Spinal cord (tissue), 4 donors: ENCODE measurements around the gene EFEMP2. TPM values are rescaled to one million over a fixed set of nuclear protein-coding genes. Genes with fewer than 3 reads are reported as not detected.

Source experiments
- polyA plus RNA-seq, 2 donors: library from polyadenylated mRNA; unstranded; fragments of 120-200 nt; gene quantifications; one replicate each; pipeline ENCODE4 v1.2.1, GENCODE V29; 2013; ENCODE audit not compliant: insufficient read length in 2 of 2
- total RNA-seq, 2 donors: library from RNA; depleted of rRNA in 1 of 2; stranded (reverse); fragments of 120-200 nt in 1 of 2; fragments of >200 nt in 1 of 2; gene quantifications; one replicate each; pipeline versions ENCODE4 v1.2.3 to v1.2.4, GENCODE V29; 2013 to 2014

EFEMP2 gene
- total and polyA plus RNA-seq, 4 donors = 21.2 to 94.1 (median 79.1) TPM

Other genes starting within 250 kb of the EFEMP2 start
- 10 to 100 TPM; 10.6 to 34.2 TPM for gene SIPA1, start 234.7 kb downstream of the EFEMP2 start, total RNA-seq
- gene SIPA1, start 234.7 kb downstream of the EFEMP2 start, polyA plus RNA-seq = 10 to 100 TPM; 35.4 to 43.6 TPM
- gene RELA, start 209.9 kb downstream of the EFEMP2 start, total RNA-seq = 10 to 100 TPM; 14.5 to 29.4 TPM
- gene RELA, start 209.9 kb downstream of the EFEMP2 start, polyA plus RNA-seq = 10 to 100 TPM; 53.9 to 57.7 TPM
- gene KAT5, start 160.5 kb downstream of the EFEMP2 start, total RNA-seq = 10 to 100 TPM; 41.5 to 74.5 TPM
- gene KAT5, start 160.5 kb downstream of the EFEMP2 start, polyA plus RNA-seq = 10 to 100 TPM; 80.3 to 81.2 TPM
- 10 to 100 TPM; 11.8 to 52.6 TPM for gene RNASEH2C, start 152.0 kb downstream of the EFEMP2 start, total RNA-seq
- gene RNASEH2C, start 152.0 kb downstream of the EFEMP2 start, polyA plus RNA-seq = 10 to 100 TPM; 48.0 to 56.5 TPM
- 1 to 10 TPM; 5.0 to 6.4 TPM for gene AP5B1, start 91.8 kb downstream of the EFEMP2 start, total RNA-seq
- 1 to 10 TPM; 6.9 to 9.3 TPM for gene AP5B1, start 91.8 kb downstream of the EFEMP2 start, polyA plus RNA-seq
- gene OVOL1, start 85.7 kb downstream of the EFEMP2 start, total RNA-seq = not detected
- gene OVOL1, start 85.7 kb downstream of the EFEMP2 start, polyA plus RNA-seq = under 1 TPM in 1 of 2 donors, not detected in 1; 0.09 TPM
- 1 to 10 TPM; 3.3 to 4.0 TPM for gene SNX32, start 38.8 kb downstream of the EFEMP2 start, total RNA-seq
- gene SNX32, start 38.8 kb downstream of the EFEMP2 start, polyA plus RNA-seq = 10 to 100 TPM in 1 of 2 donors, 1 to 10 TPM in 1; 9.7 to 22.1 TPM
- gene CFL1, start 14.6 kb downstream of the EFEMP2 start, total RNA-seq = 100 to 1,000 TPM; 472 to 682 TPM
- 1,000 to 10,000 TPM; 1,362 to 1,371 TPM for gene CFL1, start 14.6 kb downstream of the EFEMP2 start, polyA plus RNA-seq
- 10 to 100 TPM; 24.9 to 49.7 TPM for gene MUS81, start 12.4 kb downstream of the EFEMP2 start, total RNA-seq
- gene MUS81, start 12.4 kb downstream of the EFEMP2 start, polyA plus RNA-seq = 10 to 100 TPM; 57.4 to 62.0 TPM
- under 1 TPM; 0.20 to 0.39 TPM for gene CTSW, start 7.0 kb upstream of the EFEMP2 start, total RNA-seq
- gene CTSW, start 7.0 kb upstream of the EFEMP2 start, polyA plus RNA-seq = under 1 TPM; 0.51 to 0.96 TPM
- 100 to 1,000 TPM in 1 of 2 donors, 10 to 100 TPM in 1; 79.4 to 139 TPM for gene FIBP, start 15.7 kb upstream of the EFEMP2 start, total RNA-seq
- 100 to 1,000 TPM; 144 to 158 TPM for gene FIBP, start 15.7 kb upstream of the EFEMP2 start, polyA plus RNA-seq
- gene CCDC85B, start 17.9 kb upstream of the EFEMP2 start, total RNA-seq = 10 to 100 TPM; 15.7 to 23.5 TPM
- 10 to 100 TPM; 50.2 to 53.9 TPM for gene CCDC85B, start 17.9 kb upstream of the EFEMP2 start, polyA plus RNA-seq
- under 1 TPM in 1 of 2 donors, not detected in 1; 0.20 TPM for gene FOSL1, start 27.6 kb upstream of the EFEMP2 start, total RNA-seq
- gene FOSL1, start 27.6 kb upstream of the EFEMP2 start, polyA plus RNA-seq = under 1 TPM; 0.36 to 0.41 TPM
- 10 to 100 TPM; 13.9 to 20.4 TPM for gene C11orf68, start 46.3 kb upstream of the EFEMP2 start, total RNA-seq
- 10 to 100 TPM; 62.3 to 66.2 TPM for gene C11orf68, start 46.3 kb upstream of the EFEMP2 start, polyA plus RNA-seq
- gene DRAP1, start 46.6 kb upstream of the EFEMP2 start, total RNA-seq = 100 to 1,000 TPM in 1 of 2 donors, 10 to 100 TPM in 1; 46.4 to 127 TPM
- gene DRAP1, start 46.6 kb upstream of the EFEMP2 start, polyA plus RNA-seq = 100 to 1,000 TPM; 178 to 183 TPM
- gene TSGA10IP, start 72.7 kb upstream of the EFEMP2 start, total RNA-seq = under 1 TPM in 1 of 2 donors, not detected in 1; 0.39 TPM
- under 1 TPM; 0.60 to 0.68 TPM for gene TSGA10IP, start 72.7 kb upstream of the EFEMP2 start, polyA plus RNA-seq
- 10 to 100 TPM; 29.2 to 43.3 TPM for gene SART1, start 88.9 kb upstream of the EFEMP2 start, total RNA-seq
- 10 to 100 TPM; 60.6 to 68.2 TPM for gene SART1, start 88.9 kb upstream of the EFEMP2 start, polyA plus RNA-seq
- 10 to 100 TPM; 18.4 to 33.7 TPM for gene EIF1AD, start 129.4 kb upstream of the EFEMP2 start, total RNA-seq
- 10 to 100 TPM; 24.6 to 33.7 TPM for gene EIF1AD, start 129.4 kb upstream of the EFEMP2 start, polyA plus RNA-seq
- gene BANF1, start 129.7 kb upstream of the EFEMP2 start, total RNA-seq = 10 to 100 TPM; 14.3 to 45.2 TPM
- 100 to 1,000 TPM; 264 to 280 TPM for gene BANF1, start 129.7 kb upstream of the EFEMP2 start, polyA plus RNA-seq
- under 1 TPM in 1 of 2 donors, not detected in 1; 0.17 TPM for gene CST6, start 139.2 kb upstream of the EFEMP2 start, total RNA-seq
- gene CST6, start 139.2 kb upstream of the EFEMP2 start, polyA plus RNA-seq = not detected
- not detected for gene CATSPER1, start 153.7 kb upstream of the EFEMP2 start, total RNA-seq
- gene CATSPER1, start 153.7 kb upstream of the EFEMP2 start, polyA plus RNA-seq = under 1 TPM in 1 of 2 donors, not detected in 1; 0.10 TPM
- gene GAL3ST3, start 176.4 kb upstream of the EFEMP2 start, total RNA-seq = 1 to 10 TPM; 4.5 to 5.8 TPM
- gene GAL3ST3, start 176.4 kb upstream of the EFEMP2 start, polyA plus RNA-seq = 10 to 100 TPM; 18.5 to 19.0 TPM
- gene SF3B2, start 179.6 kb upstream of the EFEMP2 start, total RNA-seq = 100 to 1,000 TPM in 1 of 2 donors, 10 to 100 TPM in 1; 84.1 to 156 TPM
- gene SF3B2, start 179.6 kb upstream of the EFEMP2 start, polyA plus RNA-seq = 100 to 1,000 TPM; 237 to 246 TPM
- 10 to 100 TPM; 29.9 to 51.8 TPM for gene PACS1, start 197.5 kb upstream of the EFEMP2 start, total RNA-seq
- gene PACS1, start 197.5 kb upstream of the EFEMP2 start, polyA plus RNA-seq = 100 to 1,000 TPM in 1 of 2 donors, 10 to 100 TPM in 1; 92.3 to 114 TPM